GM23248 (cell line): ENCODE measurements around the gene DNAJC3. TPM values are rescaled to one million over a fixed set of nuclear protein-coding genes. Genes with fewer than 3 reads are reported as not detected.
A peak's percentile ranks its signal among the peaks of the same experiment; 100 is the strongest.
"Not testable (repeated sequence)": the region's sequence is repeated elsewhere in the genome, so short reads cannot be mapped to it uniquely, and the experiment has no call there.

Experiments used
- DNase-seq: peaks from one replicate; pipeline ENCODE4 v3.0.0-alpha.2; 2015
- H2AFZ ChIP-seq: fragments of 200-600 bp; sonication (generic); 2 replicates; pipeline ENCODE4 v1.6.1; 2016; ENCODE audit warnings: antibody characterized with exemption
- H3F3A ChIP-seq: fragments of 200-600 bp; sonication (generic); 2 replicates; pipeline ENCODE4 v1.6.1; 2016; ENCODE audit warnings: mild to moderate bottlenecking, antibody characterized with exemption, mixed run types; ENCODE audit not compliant: insufficient read depth
- H3K27ac ChIP-seq: fragments of 200-600 bp; sonication (generic); 2 replicates; pipeline ENCODE4 v1.5.1; 2016; ENCODE audit warnings: mild to moderate bottlenecking
- H3K27me3 ChIP-seq: fragments of 200-600 bp; sonication (generic); replicated peaks from 2 replicates; pipeline ENCODE4 v1.6.1; 2016; ENCODE audit warnings: mild to moderate bottlenecking; ENCODE audit not compliant: insufficient read depth
- H3K36me3 ChIP-seq: fragments of 200-600 bp; sonication (generic); 2 replicates; pipeline ENCODE4 v1.6.1; 2016; ENCODE audit warnings: low read depth, mild to moderate bottlenecking
- H3K4me1 ChIP-seq: fragments of 200-600 bp; sonication (generic); 2 replicates; pipeline ENCODE4 v1.6.1; 2016; ENCODE audit warnings: mild to moderate bottlenecking; ENCODE audit not compliant: insufficient read depth
- H3K4me2 ChIP-seq: fragments of 200-600 bp; sonication (generic); one replicate; pipeline ENCODE4 v1.6.1; 2016; ENCODE audit warnings: mild to moderate bottlenecking; ENCODE audit not compliant: unreplicated experiment
- H3K4me3 ChIP-seq: fragments of 200-600 bp; sonication (generic); 2 replicates; pipeline ENCODE4 v1.5.1; 2016; ENCODE audit warnings: mild to moderate bottlenecking
- H3K79me2 ChIP-seq: fragments of 200-600 bp; sonication (generic); 2 replicates; pipeline ENCODE4 v1.6.1; 2016; ENCODE audit warnings: mild to moderate bottlenecking; ENCODE audit not compliant: insufficient read depth
- H3K9ac ChIP-seq: fragments of 200-600 bp; sonication (generic); 2 replicates; pipeline ENCODE4 v1.6.1; 2016; ENCODE audit warnings: mild to moderate bottlenecking
- H3K9me2 ChIP-seq: fragments of 200-600 bp; sonication (generic); 2 replicates; pipeline ENCODE4 v1.6.1; 2016; ENCODE audit warnings: mixed run types, mild to moderate bottlenecking, moderate library complexity; ENCODE audit not compliant: insufficient read depth
- H3K9me3 ChIP-seq: fragments of 200-600 bp; sonication (generic); one replicate; pipeline ENCODE4 v1.6.1; 2017; ENCODE audit warnings: low read depth
- H4K20me1 ChIP-seq: fragments of 200-600 bp; sonication (generic); 2 replicates; pipeline ENCODE4 v1.6.0; 2016; ENCODE audit not compliant: insufficient read depth
- EZH2 ChIP-seq: fragments of 200-600 bp; sonication (generic); IDR thresholded peaks from 2 replicates; pipeline ENCODE4 v1.6.1; 2018; ENCODE audit warnings: antibody characterized with exemption, mild to moderate bottlenecking; ENCODE audit not compliant: insufficient read depth, poor library complexity, severe bottlenecking
- EZH2phosphoT487 ChIP-seq: fragments of 200-600 bp; sonication (generic); IDR thresholded peaks from 2 replicates; pipeline ENCODE4 v1.6.1; 2018; ENCODE audit warnings: antibody characterized with exemption, moderate library complexity, mild to moderate bottlenecking, low read depth; ENCODE audit not compliant: insufficient read depth
- WGBS, 2 experiments: methylation state at CpG; one replicate each; pipeline ENCODE4 v1.1.6; 2015 to 2017; ENCODE audit warnings: low lambda C conversion rate in 2 of 2, low coverage in 1 of 2; ENCODE audit errors: missing lambda C conversion rate in 2 of 2; 5-methylcytosine and 5-hydroxymethylcytosine counted together
- in situ Hi-C: fragments of 300-500 bp; cut with MboI; formaldehyde crosslinking; loops from 2 replicates; pipeline ENCODE4 v1.15.0; 2020
- polyA plus RNA-seq: library from polyadenylated mRNA; unstranded; fragments of >200 nt; fragmentation: Nextera tagmentation; extraction: Ambion mirVana; gene quantifications from 2 replicates; pipeline ENCODE4 v1.2.1, GENCODE V29; 2016
- total RNA-seq: library from RNA; depleted of rRNA; stranded (reverse); fragments of >200 nt; shearing (Covaris generic); gene quantifications from 2 replicates; pipeline ENCODE4 v1.2.3, GENCODE V29; 2014

Gene DNAJC3
- total and polyA plus RNA-seq, 2 experiments from 2014 or later = 39.5 to 42.4 TPM

- no peaks in the 10 kb centered on the region for H3K9me3 ChIP-seq
- H2AFZ ChIP-seq = no peak overlapping the region
- H3K4me1 ChIP-seq = peaks cover 7% of the 10 kb centered on the region
- DNase-seq = no peak
- H3K36me3 ChIP-seq = peaks cover 16% of the 10 kb centered on the region; the same call in 1 of the 2 replicates
- H3F3A ChIP-seq = peaks cover 8% of the 10 kb centered on the region; the same call in 1 of the 2 replicates
- H3K9me2 ChIP-seq = no peaks in the 10 kb centered on the region
- WGBS, 2 experiments = 49 to 67% methylated on average over 1 of the region's 1 CpG
- no peak overlapping the region for H3K4me3 ChIP-seq
- no peaks in the 10 kb centered on the region for H3K27me3 ChIP-seq
- no peak overlapping the region for H3K4me2 ChIP-seq
- no peak overlapping the region for H3K9ac ChIP-seq
- no peak overlapping the region for H3K27ac ChIP-seq
- no peaks in the 10 kb centered on the region; the same call in 1 of the 2 replicates for H4K20me1 ChIP-seq
- peaks cover 32% of the 10 kb centered on the region for H3K79me2 ChIP-seq
- TF ChIP-seq EZH2phosphoT487 (no peak), EZH2 (no peak)
- in situ Hi-C loops = no loop called here
Observed at GRCh38 chr13:95779522-95779921, 102.6 kb downstream of the DNAJC3 start.

GRCh38 chr13:95781016-95781415 lies 104.1 kb downstream of the DNAJC3 start:
- Histone ChIP-seq H3K4me3 (no peak overlapping the region), H3K4me1 (peaks cover 14% of the 10 kb centered on the region), H3K79me2 (peaks cover 37% of the 10 kb centered on the region), H3F3A (peaks cover 9% of the 10 kb centered on the region; the same call in 1 of the 2 replicates), H3K9me2 (no peaks in the 10 kb centered on the region), H3K9me3 (no peaks in the 10 kb centered on the region), H3K9ac (no peak overlapping the region), H3K27ac (no peak overlapping the region), H3K4me2 (no peak overlapping the region), H4K20me1 (no peaks in the 10 kb centered on the region; the same call in 1 of the 2 replicates), H3K36me3 (peaks cover 19% of the 10 kb centered on the region; the same call in 1 of the 2 replicates), H3K27me3 (no peaks in the 10 kb centered on the region), H2AFZ (no peak overlapping the region)
- no peak for DNase-seq
- in situ Hi-C loops = no loop called here
- TF ChIP-seq EZH2phosphoT487 = no peak
- TF ChIP-seq EZH2 = no peak
- WGBS, 2 experiments = 93 to 95% methylated on average over 6 of the region's 6 CpGs

- H3K4me1 ChIP-seq = peaks cover 14% of the 10 kb centered on the region
- H2AFZ ChIP-seq, H3K27ac ChIP-seq, H3F3A ChIP-seq, in situ Hi-C loops, H3K9me2 ChIP-seq, DNase-seq, H3K9me3 ChIP-seq, H3K4me2 ChIP-seq, H3K27me3 ChIP-seq, H4K20me1 ChIP-seq, H3K9ac ChIP-seq, H3K4me3 ChIP-seq: not testable (repeated sequence)
- H3K36me3 ChIP-seq = peaks cover 19% of the 10 kb centered on the region; the same call in 1 of the 2 replicates
- 88 to 95% methylated on average over 1 of the region's 1 CpG for WGBS, 2 experiments
- peaks cover 37% of the 10 kb centered on the region for H3K79me2 ChIP-seq
Observed at GRCh38 chr13:95781940-95782339, 105.0 kb downstream of the DNAJC3 start.

- 98% methylated on average over 5 of the region's 5 CpGs for WGBS, 2 experiments
- in situ Hi-C loops = no loop called here
- peak overlapping the region; percentile 51 for H3K4me2 ChIP-seq
- H3K4me1 ChIP-seq = peaks cover 14% of the 10 kb centered on the region
- TF ChIP-seq EZH2 (no peak), EZH2phosphoT487 (no peak)
- no peaks in the 10 kb centered on the region for H3K9me2 ChIP-seq
- H3K27me3 ChIP-seq = no peaks in the 10 kb centered on the region
- peaks cover 9% of the 10 kb centered on the region; the same call in 1 of the 2 replicates for H3F3A ChIP-seq
- H2AFZ ChIP-seq = no peak overlapping the region
- no peak overlapping the region for H3K9ac ChIP-seq
- no peaks in the 10 kb centered on the region; the same call in 1 of the 2 replicates for H4K20me1 ChIP-seq
- H3K79me2 ChIP-seq = peaks cover 37% of the 10 kb centered on the region
- H3K4me3 ChIP-seq = no peak overlapping the region
- DNase-seq = no peak
- H3K27ac ChIP-seq = peak overlapping the region; percentile 61
- H3K9me3 ChIP-seq = no peaks in the 10 kb centered on the region
- 0 out of 2 replicates have a peak, but pooled peaks cover 10% of the 10 kb centered on the region for H3K36me3 ChIP-seq
Observed at GRCh38 chr13:95783747-95784146, 106.8 kb downstream of the DNAJC3 start.
